DND-41 (cell line): ENCODE results near the gene GUCA1C.

Source experiments
- ATAC-seq: fragments of 200-7000 bp; cut with Tn5 transposase; 3 replicates; pipeline ENCODE4 v1.9.1; 2021; ENCODE audit warnings: low read depth; ENCODE audit not compliant: insufficient read depth
- DNase-seq: peaks from one replicate; pipeline ENCODE4 v3.0.0-alpha.2; 2020
- H2AFZ ChIP-seq: 2 replicates; pipeline ENCODE4 v1.6.0; 2012; ENCODE audit warnings: low read depth, low read length
- H3K27ac ChIP-seq: 2 replicates; pipeline ENCODE4 v1.5.1; 2012; ENCODE audit warnings: low read length, inconsistent platforms
- H3K27me3 ChIP-seq: fragments of 200-600 bp; sonication (generic); 2 replicates; pipeline ENCODE4 v1.6.0; 2012; ENCODE audit warnings: low read length, mild to moderate bottlenecking, inconsistent platforms; ENCODE audit not compliant: insufficient read depth, poor library complexity
- H3K36me3 ChIP-seq: 2 replicates; pipeline ENCODE4 v1.5.1; 2012; ENCODE audit warnings: low read length, inconsistent platforms; ENCODE audit not compliant: insufficient read depth
- H3K4me1 ChIP-seq: 2 replicates; pipeline ENCODE4 v1.5.1; 2012; ENCODE audit warnings: mild to moderate bottlenecking, low read length; ENCODE audit not compliant: insufficient read depth
- H3K4me2 ChIP-seq: 2 replicates; pipeline ENCODE4 v1.6.0; 2012; ENCODE audit warnings: mild to moderate bottlenecking, moderate library complexity, low read length, inconsistent platforms; ENCODE audit not compliant: insufficient read depth
- H3K4me3 ChIP-seq, 2 experiments: fragments of 200-600 bp in 1 of 2; shearing (Covaris generic) in 1 of 2; 2 replicates each; pipeline ENCODE4 v1.5.1; 2012 to 2016; ENCODE audit warnings: inconsistent platforms in 2 of 2, low read length in 2 of 2, mild to moderate bottlenecking in 2 of 2, low read depth in 1 of 2, moderate library complexity in 1 of 2
- H3K79me2 ChIP-seq: 2 replicates; pipeline ENCODE4 v1.6.0; 2012; ENCODE audit warnings: low read length, inconsistent platforms; ENCODE audit not compliant: insufficient read depth
- H3K9ac ChIP-seq: 2 replicates; pipeline ENCODE4 v1.6.0; 2012; ENCODE audit warnings: low read depth, mild to moderate bottlenecking, inconsistent platforms, low read length, moderate library complexity
- H3K9me3 ChIP-seq: 2 replicates; pipeline ENCODE4 v1.5.1; 2012; ENCODE audit warnings: low read length, moderate library complexity, mild to moderate bottlenecking, inconsistent platforms; ENCODE audit not compliant: insufficient read depth, severe bottlenecking
- H4K20me1 ChIP-seq: 2 replicates; pipeline ENCODE4 v1.6.0; 2012; ENCODE audit warnings: low read length; ENCODE audit not compliant: insufficient read depth
- EZH2 ChIP-seq: IDR thresholded peaks from 3 replicates; pipeline ENCODE4 v1.6.1; 2012; ENCODE audit warnings: borderline replicate concordance, low read depth, mild to moderate bottlenecking, moderate library complexity, low read length, inconsistent platforms; ENCODE audit not compliant: severe bottlenecking
- TF ChIP-seq, protein P1 (sequence below): IDR thresholded peaks from 2 replicates; pipeline ENCODE4 v1.5.1; 2012; ENCODE audit warnings: borderline replicate concordance, low read length, moderate library complexity, mild to moderate bottlenecking; ENCODE audit not compliant: poor library complexity, severe bottlenecking; ENCODE audit errors: extremely low read depth

GUCA1C gene, protein sequence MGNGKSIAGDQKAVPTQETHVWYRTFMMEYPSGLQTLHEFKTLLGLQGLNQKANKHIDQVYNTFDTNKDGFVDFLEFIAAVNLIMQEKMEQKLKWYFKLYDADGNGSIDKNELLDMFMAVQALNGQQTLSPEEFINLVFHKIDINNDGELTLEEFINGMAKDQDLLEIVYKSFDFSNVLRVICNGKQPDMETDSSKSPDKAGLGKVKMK

DNA sequence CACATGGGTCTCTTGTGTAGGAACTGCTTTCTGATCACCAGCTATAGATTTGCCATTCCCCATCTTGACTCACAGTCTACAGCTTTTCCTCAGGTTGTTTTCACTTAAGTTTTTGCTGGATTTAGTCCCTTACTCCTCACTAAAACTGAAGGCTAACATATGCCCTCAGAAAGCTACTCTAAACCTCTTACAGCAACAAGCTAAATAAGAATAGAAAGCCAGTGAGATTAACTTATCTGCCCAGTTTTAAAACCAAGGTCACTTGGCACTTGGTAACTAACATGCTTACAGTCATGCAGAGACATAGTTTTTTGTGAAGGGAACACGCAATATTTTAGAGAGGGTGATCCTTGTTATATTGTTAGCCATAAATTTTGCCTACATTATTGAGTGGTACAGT, at the start of gene GUCA1C:
Gene GUCA1C (minus strand): TSS at position 180 of the 400 bp plus-strand sequence. CDS start 117 bp downstream, at position 63.
- Histone ChIP-seq H3K36me3 (no peaks in the 10 kb centered on the region), H4K20me1 (no peaks in the 10 kb centered on the region), H3K79me2 (no peaks in the 10 kb centered on the region), H3K27me3 (no peaks in the 10 kb centered on the region), H3K4me2 (no peak within 1 kb of the TSS), H3K27ac (no peak within 1 kb of the TSS), H3K9ac (no peak within 1 kb of the TSS), H3K4me3 (no peak within 1 kb of the TSS), H2AFZ (no peak within 1 kb of the TSS), H3K4me1 (no peaks in the 10 kb centered on the region), H3K9me3 (no peaks in the 10 kb centered on the region)
- no peak for DNase-seq
- TF ChIP-seq EZH2 = no peak
- TF ChIP-seq, protein P1, sequence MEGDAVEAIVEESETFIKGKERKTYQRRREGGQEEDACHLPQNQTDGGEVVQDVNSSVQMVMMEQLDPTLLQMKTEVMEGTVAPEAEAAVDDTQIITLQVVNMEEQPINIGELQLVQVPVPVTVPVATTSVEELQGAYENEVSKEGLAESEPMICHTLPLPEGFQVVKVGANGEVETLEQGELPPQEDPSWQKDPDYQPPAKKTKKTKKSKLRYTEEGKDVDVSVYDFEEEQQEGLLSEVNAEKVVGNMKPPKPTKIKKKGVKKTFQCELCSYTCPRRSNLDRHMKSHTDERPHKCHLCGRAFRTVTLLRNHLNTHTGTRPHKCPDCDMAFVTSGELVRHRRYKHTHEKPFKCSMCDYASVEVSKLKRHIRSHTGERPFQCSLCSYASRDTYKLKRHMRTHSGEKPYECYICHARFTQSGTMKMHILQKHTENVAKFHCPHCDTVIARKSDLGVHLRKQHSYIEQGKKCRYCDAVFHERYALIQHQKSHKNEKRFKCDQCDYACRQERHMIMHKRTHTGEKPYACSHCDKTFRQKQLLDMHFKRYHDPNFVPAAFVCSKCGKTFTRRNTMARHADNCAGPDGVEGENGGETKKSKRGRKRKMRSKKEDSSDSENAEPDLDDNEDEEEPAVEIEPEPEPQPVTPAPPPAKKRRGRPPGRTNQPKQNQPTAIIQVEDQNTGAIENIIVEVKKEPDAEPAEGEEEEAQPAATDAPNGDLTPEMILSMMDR = no peak
- ATAC-seq = no peak

DNA sequence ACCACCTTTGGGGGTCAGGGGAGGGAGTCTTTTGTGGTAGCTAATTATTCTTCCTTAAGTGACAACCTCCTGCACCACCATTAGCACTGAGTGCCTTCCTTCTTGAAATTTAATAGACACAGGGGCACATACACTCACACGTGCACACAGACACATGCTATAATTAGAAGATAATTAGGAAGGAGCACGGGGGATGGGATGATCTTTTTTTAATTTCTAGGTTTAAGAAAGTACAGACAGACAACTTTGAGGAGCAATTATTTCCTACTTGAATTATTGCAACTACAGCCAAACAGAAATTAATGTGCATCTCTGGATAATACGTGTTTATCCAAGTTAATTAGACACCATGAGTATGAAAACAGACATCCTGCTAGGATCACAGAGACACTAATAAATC, 44.8 kb upstream of the GUCA1C start:
- TF ChIP-seq, protein P1 = no peak
- TF ChIP-seq EZH2 = no peak
- Histone ChIP-seq H3K27ac (no peak overlapping the region), H4K20me1 (no peaks in the 10 kb centered on the region), H3K4me1 (no peaks in the 10 kb centered on the region), H3K27me3 (no peaks in the 10 kb centered on the region), H3K4me2 (no peak overlapping the region), H3K9me3 (no peaks in the 10 kb centered on the region), H3K36me3 (no peaks in the 10 kb centered on the region), H3K79me2 (no peaks in the 10 kb centered on the region), H2AFZ (no peak overlapping the region), H3K9ac (no peak overlapping the region), H3K4me3 (no peak overlapping the region)
- ATAC-seq (no peak), DNase-seq (no peak)

DNA sequence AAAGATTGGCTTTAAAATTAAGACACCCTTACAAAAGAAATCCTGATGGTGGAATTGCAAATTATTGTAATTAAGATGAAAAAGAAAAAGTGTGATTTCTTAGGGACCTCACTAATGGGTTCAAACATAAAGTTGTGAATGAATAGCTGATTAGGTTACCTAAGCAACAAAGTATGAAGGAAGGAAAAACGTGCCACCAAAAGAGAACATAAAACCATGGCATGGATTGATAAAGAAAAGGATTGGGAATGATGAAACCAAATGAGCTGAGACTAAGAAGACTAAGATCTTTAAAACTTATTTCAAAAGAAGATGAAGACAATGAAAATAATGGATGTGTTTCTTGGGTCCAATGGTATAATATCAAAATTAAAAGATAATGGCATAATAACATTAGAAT, 32.2 kb upstream of the GUCA1C start:
- no peak for ATAC-seq
- Histone ChIP-seq H3K4me2 (no peak overlapping the region), H3K27me3 (no peaks in the 10 kb centered on the region), H4K20me1 (no peaks in the 10 kb centered on the region), H3K36me3 (no peaks in the 10 kb centered on the region), H3K4me1 (no peaks in the 10 kb centered on the region), H3K79me2 (no peaks in the 10 kb centered on the region), H2AFZ (no peak overlapping the region), H3K9me3 (no peaks in the 10 kb centered on the region), H3K9ac (no peak overlapping the region), H3K4me3 (no peak overlapping the region), H3K27ac (no peak overlapping the region)
- TF ChIP-seq, protein P1 = no peak
- no peak for TF ChIP-seq EZH2
- no peak for DNase-seq

DNA sequence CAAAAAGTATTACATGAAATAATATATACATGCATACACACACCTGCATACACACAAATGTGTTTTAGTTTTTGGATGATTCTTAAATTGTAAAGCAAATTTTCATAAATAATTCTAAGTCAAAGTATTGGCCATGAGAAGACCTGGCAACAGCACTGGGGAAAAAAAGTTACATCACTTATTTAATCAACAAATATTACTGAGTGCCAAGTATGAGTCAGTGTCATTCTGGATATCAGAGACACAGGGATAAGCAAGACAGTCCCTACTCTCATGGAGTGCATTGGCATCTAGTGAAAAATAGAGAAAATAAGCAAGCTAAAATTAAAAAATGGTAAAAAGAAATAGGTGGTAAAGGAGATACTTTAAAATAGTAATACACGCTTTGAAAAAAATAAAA, 29.4 kb upstream of the GUCA1C start:
- no peaks in the 10 kb centered on the region for H3K4me1 ChIP-seq
- no peaks in the 10 kb centered on the region for H4K20me1 ChIP-seq
- no peak overlapping the region for H2AFZ ChIP-seq
- DNase-seq = no peak
- TF ChIP-seq, protein P1 = no peak
- no peak for TF ChIP-seq EZH2
- no peak overlapping the region for H3K9ac ChIP-seq
- no peak overlapping the region for H3K4me3 ChIP-seq
- H3K9me3 ChIP-seq = no peaks in the 10 kb centered on the region
- H3K27ac ChIP-seq = no peak overlapping the region
- H3K27me3 ChIP-seq = no peaks in the 10 kb centered on the region
- ATAC-seq = no peak
- no peaks in the 10 kb centered on the region for H3K36me3 ChIP-seq
- no peak overlapping the region for H3K4me2 ChIP-seq
- H3K79me2 ChIP-seq = no peaks in the 10 kb centered on the region
